ENCODE data around the gene SORBS2.

Gene SORBS2

DNA sequence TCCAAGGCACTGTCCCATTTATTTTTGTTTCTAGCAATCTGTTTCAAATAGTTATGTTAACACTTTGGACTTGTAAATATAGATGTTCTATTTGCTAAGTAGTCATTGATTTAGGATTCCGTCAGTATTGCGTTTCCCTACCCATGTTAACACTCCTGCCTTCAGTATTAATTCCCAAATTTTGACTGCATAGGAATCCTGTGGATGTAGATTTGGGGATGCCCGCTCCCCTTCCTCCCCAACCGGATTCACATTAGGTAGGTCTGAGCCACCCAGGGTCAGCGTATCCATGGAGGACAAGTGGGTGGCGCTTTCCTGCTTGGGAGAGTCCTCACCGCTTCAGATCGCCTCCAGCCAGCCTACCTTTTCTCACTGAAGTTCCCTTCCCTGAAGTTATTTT, 1.1 kb upstream of the SORBS2 start:
- H3K9me3 Mint-ChIP-seq: no peaks in the 10 kb centered on the region
- H3K27ac Mint-ChIP-seq: peak overlapping the region in 1 of 3 experiments; percentile 6
- TF ChIP-seq, protein P1, sequence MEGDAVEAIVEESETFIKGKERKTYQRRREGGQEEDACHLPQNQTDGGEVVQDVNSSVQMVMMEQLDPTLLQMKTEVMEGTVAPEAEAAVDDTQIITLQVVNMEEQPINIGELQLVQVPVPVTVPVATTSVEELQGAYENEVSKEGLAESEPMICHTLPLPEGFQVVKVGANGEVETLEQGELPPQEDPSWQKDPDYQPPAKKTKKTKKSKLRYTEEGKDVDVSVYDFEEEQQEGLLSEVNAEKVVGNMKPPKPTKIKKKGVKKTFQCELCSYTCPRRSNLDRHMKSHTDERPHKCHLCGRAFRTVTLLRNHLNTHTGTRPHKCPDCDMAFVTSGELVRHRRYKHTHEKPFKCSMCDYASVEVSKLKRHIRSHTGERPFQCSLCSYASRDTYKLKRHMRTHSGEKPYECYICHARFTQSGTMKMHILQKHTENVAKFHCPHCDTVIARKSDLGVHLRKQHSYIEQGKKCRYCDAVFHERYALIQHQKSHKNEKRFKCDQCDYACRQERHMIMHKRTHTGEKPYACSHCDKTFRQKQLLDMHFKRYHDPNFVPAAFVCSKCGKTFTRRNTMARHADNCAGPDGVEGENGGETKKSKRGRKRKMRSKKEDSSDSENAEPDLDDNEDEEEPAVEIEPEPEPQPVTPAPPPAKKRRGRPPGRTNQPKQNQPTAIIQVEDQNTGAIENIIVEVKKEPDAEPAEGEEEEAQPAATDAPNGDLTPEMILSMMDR (IDR thresholded peaks at IDR 0.05; ENCODE audit: unreplicated experiment in 3 of 3): no peak
- peak overlapping the region in 2 of 3 experiments; percentile 1 to 3 for H3K4me3 Mint-ChIP-seq
- H3K4me1 Mint-ChIP-seq: peaks cover 37% of the 10 kb centered on the region
- H3K27me3 Mint-ChIP-seq (ENCODE audit: low read depth): peaks cover 8% of the 10 kb centered on the region
- H3K36me3 Mint-ChIP-seq (ENCODE audit: low read depth): no peaks in the 10 kb centered on the region

DNA sequence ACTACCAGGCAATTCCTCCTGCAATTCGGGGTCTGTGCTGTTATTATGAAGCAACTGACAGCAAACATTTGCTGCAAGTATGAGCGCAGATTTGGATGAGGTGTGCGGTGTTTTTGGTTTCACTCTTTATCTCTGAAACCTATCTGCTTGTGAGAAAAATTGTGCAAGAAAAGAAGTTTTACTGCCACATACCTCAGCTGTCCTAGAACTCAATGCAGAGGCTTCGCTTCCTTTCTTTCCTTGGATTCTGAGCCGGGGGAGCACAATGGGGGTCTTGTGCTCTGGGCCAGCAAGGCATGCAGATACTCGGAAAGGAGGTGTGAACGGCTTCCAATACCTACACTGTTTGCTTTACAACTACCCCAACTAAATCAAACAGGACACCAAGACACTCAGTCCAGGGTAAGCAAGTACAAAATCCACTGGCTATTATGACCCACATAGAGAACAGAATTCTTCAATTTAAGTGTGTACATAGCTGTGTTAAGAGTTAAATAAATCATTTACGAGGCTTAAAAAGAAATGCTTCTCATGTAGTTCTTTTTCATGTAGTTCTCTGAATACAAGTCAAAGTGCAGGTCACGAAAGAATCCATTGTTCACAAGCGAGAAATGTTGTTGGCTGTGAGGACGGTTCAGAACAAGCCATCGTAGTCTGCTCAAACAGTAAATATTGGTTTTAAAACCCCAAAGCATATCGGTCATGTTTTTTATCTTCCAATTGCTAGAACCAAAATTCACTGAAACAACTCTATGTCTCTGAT, 1.1 kb downstream of the SORBS2 start:
- H3K36me3 Mint-ChIP-seq (ENCODE audit: low read depth): no peaks in the 10 kb centered on the region
- peaks cover 8% of the 10 kb centered on the region for H3K27me3 Mint-ChIP-seq (ENCODE audit: low read depth)
- H3K4me3 Mint-ChIP-seq: peak overlapping the region; percentile 78 to 89 (median 87)
- peaks cover 37% of the 10 kb centered on the region for H3K4me1 Mint-ChIP-seq
- no peaks in the 10 kb centered on the region for H3K9me3 Mint-ChIP-seq
- peak overlapping the region; percentile 94 to 96 (median 95) for H3K27ac Mint-ChIP-seq
- TF ChIP-seq, protein P1 (IDR thresholded peaks at IDR 0.05; ENCODE audit: unreplicated experiment in 3 of 3): no peak

DNA sequence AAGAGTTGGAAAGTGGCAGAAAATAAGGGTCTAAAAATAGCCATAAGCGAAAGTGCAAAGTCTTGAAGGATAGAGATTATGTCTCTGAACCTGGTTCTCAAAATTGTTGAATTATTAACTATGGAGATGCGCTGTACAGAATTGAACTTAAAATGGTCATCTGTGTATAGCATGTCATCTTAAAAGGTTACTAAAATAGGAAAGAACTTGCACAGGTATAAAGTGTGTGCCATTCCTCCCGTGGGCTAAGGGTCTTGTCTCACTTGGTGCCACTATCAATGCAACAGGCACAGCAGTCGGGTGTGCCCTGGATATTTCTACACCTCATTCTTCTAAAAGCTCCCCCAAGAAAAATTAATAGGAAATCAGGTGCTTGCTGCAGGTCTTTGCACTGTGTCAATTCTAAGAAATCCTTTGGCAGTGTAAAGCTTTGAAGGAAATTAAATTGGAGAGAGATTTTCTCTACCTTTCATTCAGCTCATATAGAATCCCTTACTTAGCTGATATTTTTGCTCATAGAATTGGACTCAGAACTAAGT, 2.4 kb downstream of the SORBS2 start:
- H3K27ac Mint-ChIP-seq: peak overlapping the region; percentile 72 to 91 (median 84)
- peak overlapping the region; percentile 78 to 88 (median 84) for H3K4me3 Mint-ChIP-seq
- H3K36me3 Mint-ChIP-seq (ENCODE audit: low read depth): no peaks in the 10 kb centered on the region
- H3K9me3 Mint-ChIP-seq: no peaks in the 10 kb centered on the region
- TF ChIP-seq, protein P1 (IDR thresholded peaks at IDR 0.05; ENCODE audit: unreplicated experiment in 3 of 3): no peak
- peaks cover 42% of the 10 kb centered on the region for H3K4me1 Mint-ChIP-seq
- H3K27me3 Mint-ChIP-seq (ENCODE audit: low read depth): peaks cover 8% of the 10 kb centered on the region

DNA sequence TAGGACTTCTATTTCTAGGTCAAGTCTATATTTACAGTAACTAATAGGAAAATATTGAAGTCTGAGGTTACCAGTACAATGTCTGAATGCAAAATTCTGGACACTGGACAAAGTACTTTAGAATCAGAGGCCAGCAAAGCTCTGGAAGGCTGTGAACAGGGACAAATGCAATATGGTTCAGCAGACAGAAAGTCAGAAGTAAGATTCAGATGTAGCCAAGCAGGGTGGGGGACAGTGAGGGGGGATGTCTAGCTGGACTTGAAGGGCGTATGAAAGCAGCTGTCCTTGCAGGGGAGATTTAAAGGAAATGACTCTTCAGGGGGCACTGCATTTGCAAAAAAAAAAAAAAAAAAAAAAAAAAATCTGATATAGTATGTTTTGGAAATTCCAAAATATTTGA, 2.9 kb downstream of the SORBS2 start:
- peaks cover 8% of the 10 kb centered on the region for H3K27me3 Mint-ChIP-seq (ENCODE audit: low read depth)
- peak overlapping the region; percentile 72 to 91 (median 84) for H3K27ac Mint-ChIP-seq
- peaks cover 42% of the 10 kb centered on the region for H3K4me1 Mint-ChIP-seq
- TF ChIP-seq, protein P1 (IDR thresholded peaks at IDR 0.05; ENCODE audit: unreplicated experiment in 3 of 3): no peak
- no peaks in the 10 kb centered on the region for H3K36me3 Mint-ChIP-seq (ENCODE audit: low read depth)
- peak overlapping the region; percentile 78 to 88 (median 84) for H3K4me3 Mint-ChIP-seq
- no peaks in the 10 kb centered on the region for H3K9me3 Mint-ChIP-seq

DNA sequence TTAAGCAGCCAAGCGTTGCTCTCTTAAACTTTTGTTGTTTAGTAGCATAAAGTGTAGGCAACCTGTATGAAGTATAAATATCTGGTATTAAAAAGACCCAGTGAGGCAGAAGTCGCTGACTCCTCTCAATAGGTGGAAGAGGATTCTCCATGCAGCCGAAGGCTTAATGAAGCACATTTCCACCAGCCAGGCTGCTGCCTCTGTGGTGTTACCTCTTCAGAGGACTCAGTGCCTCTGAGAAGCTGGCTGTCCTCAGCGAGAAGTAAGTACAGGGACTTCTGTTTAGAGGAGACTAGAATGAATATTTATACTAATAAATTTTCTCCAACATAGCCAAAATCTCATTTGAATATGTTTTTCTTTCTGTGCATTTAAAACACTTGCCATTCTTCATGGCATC, 6.0 kb downstream of the SORBS2 start:
- H3K4me3 Mint-ChIP-seq: no peak overlapping the region
- TF ChIP-seq, protein P1 (IDR thresholded peaks at IDR 0.05; ENCODE audit: unreplicated experiment in 3 of 3): no peak

More for the DNA sequence above, 6.0 kb downstream of the SORBS2 start:
- H3K4me1 Mint-ChIP-seq: peaks cover 23% of the 10 kb centered on the region
- no peaks in the 10 kb centered on the region for H3K9me3 Mint-ChIP-seq
- H3K36me3 Mint-ChIP-seq (ENCODE audit: low read depth): no peaks in the 10 kb centered on the region
- no peak overlapping the region for H3K27ac Mint-ChIP-seq
- no peaks in the 10 kb centered on the region for H3K27me3 Mint-ChIP-seq (ENCODE audit: low read depth)

Measured in nephron (organoid).